WTC11 (cell line): ENCODE measurements around the gene RBCK1. TPM values are rescaled to one million over a fixed set of nuclear protein-coding genes. Genes with fewer than 3 reads are reported as not detected.

ENCODE experiments used
- ATAC-seq: fragments of 200-7000 bp; cut with Tn5 transposase; 2 replicates; pipeline ENCODE4 v1.10.0; 2021; ENCODE audit warnings: mild to moderate bottlenecking, moderate library complexity
- CTCF ChIA-PET: fragments of 300-600 bp; sonication (Branson Sonifier 250); formaldehyde crosslinking; loops from one replicate; lab custom pipeline; 2021; ENCODE audit warnings: antibody characterized with exemption; lab: Charles Lee
- POLR2A ChIA-PET: fragments of 350-600 bp; sonication (Branson Sonifier 250); formaldehyde crosslinking; loops from one replicate; lab custom pipeline; 2021; ENCODE audit warnings: antibody characterized with exemption; lab: Charles Lee
- DNase-seq: peaks from one replicate; pipeline ENCODE4 v3.0.0; 2021; ENCODE audit warnings: low spot score
- H3K27ac Mint-ChIP-seq: 2 replicates; pipeline ENCODE4 v1.8.0; 2021; ENCODE audit warnings: mixed read lengths
- H3K27me3 Mint-ChIP-seq: 2 replicates; pipeline ENCODE4 v1.8.0; 2021; ENCODE audit warnings: low read depth, mild to moderate bottlenecking, moderate library complexity, mixed read lengths
- H3K36me3 Mint-ChIP-seq: 2 replicates; pipeline ENCODE4 v1.8.0; 2021; ENCODE audit warnings: mixed read lengths
- H3K4me1 Mint-ChIP-seq: 2 replicates; pipeline ENCODE4 v1.8.0; 2022; ENCODE audit warnings: mixed read lengths
- H3K4me3 Mint-ChIP-seq: 2 replicates; pipeline ENCODE4 v1.8.0; 2021; ENCODE audit warnings: mild to moderate bottlenecking, moderate library complexity, mixed read lengths
- H3K9me3 Mint-ChIP-seq: 2 replicates; pipeline ENCODE4 v1.8.0; 2021; ENCODE audit warnings: mixed read lengths
- ATF2 ChIP-seq: sonication (generic); formaldehyde crosslinking; IDR thresholded peaks from 2 replicates; pipeline ENCODE4 v1.8.1; 2022; ENCODE audit warnings: low read depth, missing genetic modification reagents, borderline replicate concordance
- CBFB ChIP-seq: sonication (generic); formaldehyde crosslinking; IDR thresholded peaks from 2 replicates; pipeline ENCODE4 v1.8.1; 2022; ENCODE audit warnings: mild to moderate bottlenecking, low read depth, missing genetic modification reagents
- ERG ChIP-seq: fragments of 250-450 bp; sonication (Bioruptor Pico); IDR thresholded peaks from 2 replicates; pipeline ENCODE4 v1.8.0; 2021; ENCODE audit warnings: mild to moderate bottlenecking
- FOXP1 ChIP-seq: sonication (generic); formaldehyde crosslinking; IDR thresholded peaks from 2 replicates; pipeline ENCODE4 v1.8.0; 2022; ENCODE audit warnings: missing genetic modification reagents, mild to moderate bottlenecking, moderate library complexity, borderline replicate concordance
- GABPB1 ChIP-seq: sonication (generic); formaldehyde crosslinking; IDR thresholded peaks from 2 replicates; pipeline ENCODE4 v1.8.1; 2023; ENCODE audit warnings: mild to moderate bottlenecking, missing genetic modification reagents
- NFE2L1 ChIP-seq: sonication (generic); formaldehyde crosslinking; IDR thresholded peaks from 2 replicates; pipeline ENCODE4 v1.8.1; 2023; ENCODE audit warnings: missing genetic modification reagents
- RELA ChIP-seq: sonication (generic); formaldehyde crosslinking; IDR thresholded peaks from 2 replicates; pipeline ENCODE4 v1.8.1; 2022; ENCODE audit warnings: missing genetic modification reagents, mild to moderate bottlenecking, borderline replicate concordance
- SMAD3 ChIP-seq: sonication (generic); formaldehyde crosslinking; IDR thresholded peaks from 2 replicates; pipeline ENCODE4 v1.8.0; 2022; ENCODE audit warnings: missing genetic modification reagents, mild to moderate bottlenecking, borderline replicate concordance
- ZNF138 ChIP-seq: sonication (generic); formaldehyde crosslinking; conservative IDR thresholded peaks from 2 replicates; pipeline ENCODE4 v1.8.1; 2022; ENCODE audit warnings: mild to moderate bottlenecking, moderate library complexity, missing genetic modification reagents
- ZNF219 ChIP-seq: sonication (generic); formaldehyde crosslinking; IDR thresholded peaks from 2 replicates; pipeline ENCODE4 v1.8.0; 2023; ENCODE audit warnings: missing genetic modification reagents, mild to moderate bottlenecking, borderline replicate concordance
- total RNA-seq: library from RNA; stranded (reverse); gene quantifications from 3 replicates; pipeline ENCODE4 v1.2.3, GENCODE V29; 2021
- TF ChIP-seq, protein P1 (sequence below): sonication (generic); formaldehyde crosslinking; IDR thresholded peaks from 2 replicates; pipeline ENCODE4 v1.8.0; 2023; ENCODE audit warnings: missing genetic modification reagents
- TF ChIP-seq, protein P2 (sequence below): sonication (generic); formaldehyde crosslinking; IDR thresholded peaks from 2 replicates; pipeline ENCODE4 v1.8.0; 2022; ENCODE audit warnings: mild to moderate bottlenecking, missing genetic modification reagents
- TF ChIP-seq, protein P3 (sequence below): sonication (generic); formaldehyde crosslinking; IDR thresholded peaks from 2 replicates; pipeline ENCODE4 v1.8.1; 2023; ENCODE audit warnings: mild to moderate bottlenecking, missing genetic modification reagents, moderate library complexity
- TF ChIP-seq, protein P4 (sequence below): sonication (generic); formaldehyde crosslinking; IDR thresholded peaks from 2 replicates; pipeline ENCODE4 v1.8.0; 2023; ENCODE audit warnings: missing genetic modification reagents, mild to moderate bottlenecking, borderline replicate concordance
- TF ChIP-seq, protein P5 (sequence below): sonication (generic); formaldehyde crosslinking; IDR thresholded peaks from 2 replicates; pipeline ENCODE4 v1.8.1; 2023; ENCODE audit warnings: mild to moderate bottlenecking, missing genetic modification reagents

RBCK1 gene
- total RNA-seq, 1 experiment from 2014 or later: 75.2 TPM

- TF ChIP-seq, protein P1, sequence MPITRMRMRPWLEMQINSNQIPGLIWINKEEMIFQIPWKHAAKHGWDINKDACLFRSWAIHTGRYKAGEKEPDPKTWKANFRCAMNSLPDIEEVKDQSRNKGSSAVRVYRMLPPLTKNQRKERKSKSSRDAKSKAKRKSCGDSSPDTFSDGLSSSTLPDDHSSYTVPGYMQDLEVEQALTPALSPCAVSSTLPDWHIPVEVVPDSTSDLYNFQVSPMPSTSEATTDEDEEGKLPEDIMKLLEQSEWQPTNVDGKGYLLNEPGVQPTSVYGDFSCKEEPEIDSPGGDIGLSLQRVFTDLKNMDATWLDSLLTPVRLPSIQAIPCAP (CRISPR knock-in tag): no peak
- TF ChIP-seq, protein P2, sequence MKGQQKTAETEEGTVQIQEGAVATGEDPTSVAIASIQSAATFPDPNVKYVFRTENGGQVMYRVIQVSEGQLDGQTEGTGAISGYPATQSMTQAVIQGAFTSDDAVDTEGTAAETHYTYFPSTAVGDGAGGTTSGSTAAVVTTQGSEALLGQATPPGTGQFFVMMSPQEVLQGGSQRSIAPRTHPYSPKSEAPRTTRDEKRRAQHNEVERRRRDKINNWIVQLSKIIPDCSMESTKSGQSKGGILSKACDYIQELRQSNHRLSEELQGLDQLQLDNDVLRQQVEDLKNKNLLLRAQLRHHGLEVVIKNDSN (CRISPR knock-in tag): peak; percentile 68; the same call in 1 of the 2 replicates
- no peak for TF ChIP-seq RELA
- no peak for TF ChIP-seq FOXP1
- no peak for TF ChIP-seq ERG (CRISPR knock-in tag)
- TF ChIP-seq, protein P3, sequence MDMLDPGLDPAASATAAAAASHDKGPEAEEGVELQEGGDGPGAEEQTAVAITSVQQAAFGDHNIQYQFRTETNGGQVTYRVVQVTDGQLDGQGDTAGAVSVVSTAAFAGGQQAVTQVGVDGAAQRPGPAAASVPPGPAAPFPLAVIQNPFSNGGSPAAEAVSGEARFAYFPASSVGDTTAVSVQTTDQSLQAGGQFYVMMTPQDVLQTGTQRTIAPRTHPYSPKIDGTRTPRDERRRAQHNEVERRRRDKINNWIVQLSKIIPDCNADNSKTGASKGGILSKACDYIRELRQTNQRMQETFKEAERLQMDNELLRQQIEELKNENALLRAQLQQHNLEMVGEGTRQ (CRISPR knock-in tag): peak; percentile 81
- ChIA-PET CTCF (interaction anchor here (0.9 to 1.8 kb wide), 8 partner anchors 20 to 245 kb away, joined by 3 to 10 read pairs (median 4); partner anchors contain the start of genes NRSN2 and TRIB3), POLR2A (interaction anchor here (0.7 to 1.0 kb wide), 2 partner anchors 14 to 47 kb away, joined by 3 read pairs; no protein-coding TSS in a partner anchor)
- Mint-ChIP-seq H3K9me3 (peaks cover 15% of the 10 kb centered on the region), H3K4me3 (no peak overlapping the region), H3K27me3 (peaks cover 8% of the 10 kb centered on the region; the same call in 1 of the 2 replicates), H3K4me1 (peaks cover 15% of the 10 kb centered on the region), H3K27ac (peak overlapping the region; percentile 58), H3K36me3 (no peaks in the 10 kb centered on the region; the same call in 1 of the 2 replicates)
- ATAC-seq: peak; percentile 93
- DNase-seq: no peak
Measured at GRCh38 chr20:400454-401275, 7.4 kb upstream of the RBCK1 start.

GRCh38 chr20:401682-402495 lies 6.2 kb upstream of the RBCK1 start:
- CTCF ChIA-PET: interaction anchor here (1.7 kb wide), 1 partner anchor 29 kb away, joined by 10 read pairs; no protein-coding TSS in a partner anchor
- 0 out of 2 replicates have a peak overlapping the region, but pooled peaks have one; percentile 9 for H3K27ac Mint-ChIP-seq

DNA sequence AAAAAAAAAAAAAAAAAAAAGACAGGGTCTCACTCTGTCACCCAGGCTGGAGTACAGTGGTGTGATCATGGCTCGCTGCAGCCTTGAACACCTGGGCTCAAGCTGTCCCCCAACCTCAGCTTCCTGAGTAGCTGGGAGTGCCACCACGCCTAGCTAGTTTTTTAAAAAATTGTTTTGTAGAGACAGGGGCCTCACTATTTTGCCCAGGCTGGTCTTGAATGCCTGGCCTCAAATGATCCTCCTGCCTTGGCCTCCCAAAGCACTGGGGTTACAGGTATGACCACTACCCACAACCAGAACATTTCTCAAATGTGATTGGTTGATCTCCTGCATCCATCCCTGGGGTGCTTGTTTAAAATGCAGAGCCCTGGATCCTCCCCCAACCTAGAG lies 5.6 kb upstream of the RBCK1 start:
- Mint-ChIP-seq H3K4me1 (peaks cover 22% of the 10 kb centered on the region), H3K36me3 (no peaks in the 10 kb centered on the region; the same call in 1 of the 2 replicates), H3K9me3 (peaks cover 15% of the 10 kb centered on the region), H3K4me3 (no peak overlapping the region), H3K27me3 (peaks cover 8% of the 10 kb centered on the region; the same call in 1 of the 2 replicates), H3K27ac (no peak overlapping the region)
- CTCF ChIA-PET: no interaction called here
- DNase-seq (no peak), ATAC-seq (no peak)
- POLR2A ChIA-PET: no interaction called here
- TF ChIP-seq, protein P4, sequence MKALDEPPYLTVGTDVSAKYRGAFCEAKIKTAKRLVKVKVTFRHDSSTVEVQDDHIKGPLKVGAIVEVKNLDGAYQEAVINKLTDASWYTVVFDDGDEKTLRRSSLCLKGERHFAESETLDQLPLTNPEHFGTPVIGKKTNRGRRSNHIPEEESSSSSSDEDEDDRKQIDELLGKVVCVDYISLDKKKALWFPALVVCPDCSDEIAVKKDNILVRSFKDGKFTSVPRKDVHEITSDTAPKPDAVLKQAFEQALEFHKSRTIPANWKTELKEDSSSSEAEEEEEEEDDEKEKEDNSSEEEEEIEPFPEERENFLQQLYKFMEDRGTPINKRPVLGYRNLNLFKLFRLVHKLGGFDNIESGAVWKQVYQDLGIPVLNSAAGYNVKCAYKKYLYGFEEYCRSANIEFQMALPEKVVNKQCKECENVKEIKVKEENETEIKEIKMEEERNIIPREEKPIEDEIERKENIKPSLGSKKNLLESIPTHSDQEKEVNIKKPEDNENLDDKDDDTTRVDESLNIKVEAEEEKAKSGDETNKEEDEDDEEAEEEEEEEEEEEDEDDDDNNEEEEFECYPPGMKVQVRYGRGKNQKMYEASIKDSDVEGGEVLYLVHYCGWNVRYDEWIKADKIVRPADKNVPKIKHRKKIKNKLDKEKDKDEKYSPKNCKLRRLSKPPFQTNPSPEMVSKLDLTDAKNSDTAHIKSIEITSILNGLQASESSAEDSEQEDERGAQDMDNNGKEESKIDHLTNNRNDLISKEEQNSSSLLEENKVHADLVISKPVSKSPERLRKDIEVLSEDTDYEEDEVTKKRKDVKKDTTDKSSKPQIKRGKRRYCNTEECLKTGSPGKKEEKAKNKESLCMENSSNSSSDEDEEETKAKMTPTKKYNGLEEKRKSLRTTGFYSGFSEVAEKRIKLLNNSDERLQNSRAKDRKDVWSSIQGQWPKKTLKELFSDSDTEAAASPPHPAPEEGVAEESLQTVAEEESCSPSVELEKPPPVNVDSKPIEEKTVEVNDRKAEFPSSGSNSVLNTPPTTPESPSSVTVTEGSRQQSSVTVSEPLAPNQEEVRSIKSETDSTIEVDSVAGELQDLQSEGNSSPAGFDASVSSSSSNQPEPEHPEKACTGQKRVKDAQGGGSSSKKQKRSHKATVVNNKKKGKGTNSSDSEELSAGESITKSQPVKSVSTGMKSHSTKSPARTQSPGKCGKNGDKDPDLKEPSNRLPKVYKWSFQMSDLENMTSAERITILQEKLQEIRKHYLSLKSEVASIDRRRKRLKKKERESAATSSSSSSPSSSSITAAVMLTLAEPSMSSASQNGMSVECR (CRISPR knock-in tag): no peak
- no peak for TF ChIP-seq ZNF138
- TF ChIP-seq NFE2L1 (CRISPR knock-in tag): no peak
- no peak for TF ChIP-seq ATF2
- no peak for TF ChIP-seq SMAD3 (CRISPR knock-in tag)
- no peak for TF ChIP-seq ZNF219 (CRISPR knock-in tag)

More at GRCh38 chr20:401682-402495, 6.2 kb upstream of the RBCK1 start:
- H3K36me3 Mint-ChIP-seq: no peaks in the 10 kb centered on the region; the same call in 1 of the 2 replicates
- peaks cover 8% of the 10 kb centered on the region; the same call in 1 of the 2 replicates for H3K27me3 Mint-ChIP-seq
- H3K9me3 Mint-ChIP-seq: peaks cover 15% of the 10 kb centered on the region
- peaks cover 20% of the 10 kb centered on the region for H3K4me1 Mint-ChIP-seq
- POLR2A ChIA-PET: no interaction called here
- no peak for TF ChIP-seq CBFB (CRISPR knock-in tag)
- TF ChIP-seq GABPB1 (CRISPR knock-in tag): peak; percentile 100
- TF ChIP-seq, protein P5, sequence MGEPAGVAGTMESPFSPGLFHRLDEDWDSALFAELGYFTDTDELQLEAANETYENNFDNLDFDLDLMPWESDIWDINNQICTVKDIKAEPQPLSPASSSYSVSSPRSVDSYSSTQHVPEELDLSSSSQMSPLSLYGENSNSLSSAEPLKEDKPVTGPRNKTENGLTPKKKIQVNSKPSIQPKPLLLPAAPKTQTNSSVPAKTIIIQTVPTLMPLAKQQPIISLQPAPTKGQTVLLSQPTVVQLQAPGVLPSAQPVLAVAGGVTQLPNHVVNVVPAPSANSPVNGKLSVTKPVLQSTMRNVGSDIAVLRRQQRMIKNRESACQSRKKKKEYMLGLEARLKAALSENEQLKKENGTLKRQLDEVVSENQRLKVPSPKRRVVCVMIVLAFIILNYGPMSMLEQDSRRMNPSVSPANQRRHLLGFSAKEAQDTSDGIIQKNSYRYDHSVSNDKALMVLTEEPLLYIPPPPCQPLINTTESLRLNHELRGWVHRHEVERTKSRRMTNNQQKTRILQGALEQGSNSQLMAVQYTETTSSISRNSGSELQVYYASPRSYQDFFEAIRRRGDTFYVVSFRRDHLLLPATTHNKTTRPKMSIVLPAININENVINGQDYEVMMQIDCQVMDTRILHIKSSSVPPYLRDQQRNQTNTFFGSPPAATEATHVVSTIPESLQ (CRISPR knock-in tag): no peak
- TF ChIP-seq, all 79 proteins: peak for 1
- no peak overlapping the region for H3K4me3 Mint-ChIP-seq
- no peak for ATAC-seq
- no peak for DNase-seq
